Right atrium auricular region (tissue), 2 donors: ENCODE results near the gene ARIH2. TPM values are rescaled to one million over a fixed set of nuclear protein-coding genes. Genes with fewer than 3 reads are reported as not detected.
"Not testable (repeated sequence)": the region's sequence is repeated elsewhere in the genome, so short reads cannot be mapped to it uniquely, and the experiment has no call there.

Experiments
- DNase-seq: peaks from one replicate; pipeline ENCODE4 v3.0.0-alpha.2; 2019; ENCODE audit warnings: low spot score
- H3K27ac ChIP-seq, 2 donors: fragments of 200-600 bp; sonication (generic); 1 replicate in 1 of 2; 2 replicates in 1 of 2; pipeline ENCODE4 v1.5.1; 2016 to 2019
- H3K27me3 ChIP-seq, 2 donors: fragments of 200-600 bp; sonication (generic); one replicate each; pipeline versions ENCODE4 v1.5.1 to v1.6.0; 2017 to 2019
- H3K36me3 ChIP-seq: fragments of 200-600 bp; sonication (generic); one replicate; pipeline ENCODE4 v1.5.1; 2016
- H3K4me1 ChIP-seq, 2 donors: fragments of 200-600 bp; sonication (generic); one replicate each; pipeline versions ENCODE4 v1.5.1 to v1.6.0; 2017 to 2019
- H3K4me3 ChIP-seq, 2 donors: fragments of 200-600 bp; sonication (generic); 1 replicate in 1 of 2; 2 replicates in 1 of 2; pipeline ENCODE4 v1.5.1; 2017 to 2019; ENCODE audit warnings: mild to moderate bottlenecking in 1 of 2, moderate library complexity in 1 of 2
- H3K9me3 ChIP-seq, 2 donors: fragments of 200-600 bp; sonication (generic); one replicate each; pipeline ENCODE4 v1.5.1; 2019
- CTCF ChIP-seq, 2 donors: fragments of 200-600 bp; sonication (generic); IDR thresholded peaks; one replicate each; pipeline ENCODE4 v1.5.1; 2019; ENCODE audit warnings: antibody characterized with exemption in 2 of 2
- total RNA-seq, 2 donors: library from RNA; depleted of rRNA; stranded (reverse); fragments of >200 nt; gene quantifications; one replicate each; pipeline ENCODE4 v1.1.0, GENCODE V29; 2016

Gene ARIH2
- total RNA-seq, 2 donors from 2014 or later = 135 to 140 TPM

- peak overlapping the region; percentile 84 to 88 for H3K27ac ChIP-seq
- no peaks in the 10 kb centered on the region for H3K27me3 ChIP-seq
- peak; percentile 58 for DNase-seq
- peak overlapping the region; percentile 74 to 81 for H3K4me3 ChIP-seq
- peaks cover 0 to 18% of the 10 kb centered on the region in 2 donors for H3K4me1 ChIP-seq
- H3K36me3 ChIP-seq = no peaks in the 10 kb centered on the region
- TF ChIP-seq CTCF (IDR thresholded peaks at IDR 0.05) = no peak
- H3K9me3 ChIP-seq = no peaks in the 10 kb centered on the region
Measured at GRCh38 chr3:48897460-48898376, 20.9 kb upstream of the ARIH2 start.

DNA sequence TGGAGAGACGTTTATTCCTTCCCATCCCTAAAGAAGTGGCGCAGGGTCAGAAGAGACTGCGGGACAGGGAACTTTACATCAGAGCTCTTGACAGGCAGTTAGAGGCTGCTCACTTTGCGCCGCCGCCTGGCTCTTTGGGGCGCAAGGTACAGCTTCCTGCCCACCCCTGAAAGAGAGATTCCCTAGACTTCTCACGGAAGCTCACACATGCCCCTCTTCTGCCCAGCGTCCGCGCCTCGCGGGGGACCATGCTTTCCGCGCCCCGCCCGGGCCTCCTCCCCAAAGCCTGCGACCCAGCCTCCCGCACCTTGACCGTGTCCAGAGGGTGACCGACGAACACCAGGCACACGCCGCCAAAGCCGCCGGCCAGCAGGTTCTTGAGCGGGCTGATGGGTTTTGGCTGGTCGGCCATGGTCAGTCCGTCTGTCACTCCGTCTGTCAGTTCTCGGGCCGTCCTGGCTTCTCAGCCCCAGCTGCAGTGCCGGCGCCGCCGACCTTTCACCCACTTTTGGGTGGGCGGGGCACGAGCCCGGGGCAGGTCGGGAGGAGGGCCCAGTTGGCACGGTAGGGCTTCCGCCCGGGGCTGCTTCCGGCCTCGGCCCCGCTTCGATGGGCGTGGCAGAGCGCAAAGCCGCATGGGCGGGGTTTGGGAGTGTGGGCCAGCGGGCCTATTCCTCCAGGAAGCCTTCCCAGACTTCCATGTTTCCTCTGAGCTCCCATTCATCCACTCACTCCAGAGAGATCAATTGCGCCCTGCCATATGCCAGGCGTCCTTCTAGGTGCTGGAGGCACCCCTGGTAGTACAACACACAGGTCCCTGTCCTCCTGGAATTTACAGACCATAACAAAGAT lies 20.0 kb upstream of the ARIH2 start, which contains the start of gene SLC25A20:
TSS of gene SLC25A20 (minus strand) at position 500 of the 852 bp plus-strand sequence. CDS start at position 412, 88 bp downstream.
- TF ChIP-seq CTCF (IDR thresholded peaks at IDR 0.05) = peak in 1 of 2 donors; percentile 30
- H3K36me3 ChIP-seq = no peaks in the 10 kb centered on the region
- H3K27me3 ChIP-seq = no peaks in the 10 kb centered on the region
- peaks cover 0 to 18% of the 10 kb centered on the region in 2 donors for H3K4me1 ChIP-seq
- H3K9me3 ChIP-seq = no peaks in the 10 kb centered on the region
- H3K4me3 ChIP-seq = peak within 1 kb of the TSS; percentile 74 to 81
- H3K27ac ChIP-seq = peak within 1 kb of the TSS; percentile 84 to 88
- DNase-seq = peak; percentile 89

- H3K27ac ChIP-seq = peak overlapping the region; percentile 84 to 88
- no peaks in the 10 kb centered on the region for H3K27me3 ChIP-seq
- no peak for DNase-seq
- H3K4me1 ChIP-seq = peaks cover 0 to 18% of the 10 kb centered on the region in 2 donors
- H3K36me3 ChIP-seq = no peaks in the 10 kb centered on the region
- no peaks in the 10 kb centered on the region for H3K9me3 ChIP-seq
- peak overlapping the region; percentile 74 to 81 for H3K4me3 ChIP-seq
- no peak for TF ChIP-seq CTCF (IDR thresholded peaks at IDR 0.05)
Measured at GRCh38 chr3:48899273-48899672, 19.4 kb upstream of the ARIH2 start.

GRCh38 chr3:48907026-48907425 lies 11.6 kb upstream of the ARIH2 start:
- not testable (repeated sequence) for DNase-seq, H3K4me3 ChIP-seq, H3K9me3 ChIP-seq, H3K27ac ChIP-seq, H3K36me3 ChIP-seq, H3K27me3 ChIP-seq, H3K4me1 ChIP-seq

GRCh38 chr3:48915296-48915695 lies 3.3 kb upstream of the ARIH2 start:
- no peak for DNase-seq
- Histone ChIP-seq H3K36me3 (no peaks in the 10 kb centered on the region), H3K4me3 (no peak overlapping the region), H3K27me3 (no peaks in the 10 kb centered on the region), H3K9me3 (no peaks in the 10 kb centered on the region), H3K4me1 (peaks cover 0 to 12% of the 10 kb centered on the region in 2 donors), H3K27ac (no peak overlapping the region)
- TF ChIP-seq CTCF (IDR thresholded peaks at IDR 0.05) = no peak
